PC-3 (cell line): ENCODE data around the gene MIAT. TPM values are rescaled to one million over a fixed set of nuclear protein-coding genes. Genes with fewer than 3 reads are reported as not detected.

Experiments
- ATAC-seq: fragments of 200-7000 bp; cut with Tn5 transposase; 2 replicates; pipeline ENCODE4 v1.9.1; 2020; ENCODE audit warnings: mild to moderate bottlenecking, moderate library complexity
- BruUV-seq: library from RNA; stranded (reverse); fragments of 400-500 nt; replicated peaks from 2 replicates; lab custom pipeline; 2021; lab: Mats Ljungman, UMichigan
- CTCF ChIA-PET: fragments of 300-600 bp; sonication (Branson Sonifier 250); formaldehyde crosslinking; loops from one replicate; lab custom pipeline; 2022; ENCODE audit warnings: antibody characterized with exemption; lab: Charles Lee
- POLR2A ChIA-PET: fragments of 300-600 bp; sonication (Branson Sonifier 250); formaldehyde crosslinking; loops from one replicate; lab custom pipeline; 2022; ENCODE audit warnings: antibody characterized with exemption; ENCODE audit not compliant: unreplicated experiment; lab: Charles Lee
- DNase-seq: peaks from one replicate; pipeline ENCODE4 v3.0.0-alpha.2; 2015
- H2AFZ ChIP-seq: fragments of 300-600 bp; sonication (generic); 2 replicates; pipeline ENCODE4 v1.6.0; 2016; ENCODE audit warnings: antibody characterized with exemption, low read length
- H3F3A ChIP-seq: fragments of 300-600 bp; sonication (generic); one replicate; pipeline ENCODE4 v1.6.0; 2017; ENCODE audit warnings: antibody characterized with exemption, low read length, control low read depth, mild to moderate bottlenecking; ENCODE audit not compliant: unreplicated experiment
- H3K27ac ChIP-seq: fragments of 300-600 bp; sonication (generic); 2 replicates; pipeline ENCODE4 v1.5.1; 2016; ENCODE audit warnings: mild to moderate bottlenecking, low read length
- H3K27me3 ChIP-seq: fragments of 300-600 bp; sonication (generic); 2 replicates; pipeline ENCODE4 v1.6.1; 2016; ENCODE audit warnings: low read length, mixed read lengths
- H3K36me3 ChIP-seq: fragments of 300-600 bp; sonication (generic); 2 replicates; pipeline ENCODE4 v1.6.1; 2016; ENCODE audit warnings: low read depth, mixed run types, low read length, mixed read lengths
- H3K4me1 ChIP-seq: fragments of 300-600 bp; sonication (generic); 2 replicates; pipeline ENCODE4 v1.5.1; 2016; ENCODE audit warnings: low read length; ENCODE audit not compliant: insufficient read depth
- H3K4me2 ChIP-seq: fragments of 300-600 bp; sonication (generic); 2 replicates; pipeline ENCODE4 v1.6.0; 2016; ENCODE audit warnings: low read length
- H3K4me3 ChIP-seq: fragments of 300-600 bp; sonication (generic); 2 replicates; pipeline ENCODE4 v1.5.1; 2016; ENCODE audit warnings: mild to moderate bottlenecking, low read length, mixed read lengths
- H3K79me2 ChIP-seq: fragments of 300-600 bp; sonication (generic); 2 replicates; pipeline ENCODE4 v1.6.1; 2017; ENCODE audit warnings: low read length, mixed read lengths
- H3K9ac ChIP-seq: fragments of 300-600 bp; sonication (generic); 2 replicates; pipeline ENCODE4 v1.6.0; 2016; ENCODE audit warnings: mild to moderate bottlenecking, low read length
- H3K9me2 ChIP-seq: fragments of 300-600 bp; sonication (generic); replicated peaks from 2 replicates; pipeline ENCODE4 v1.6.1; 2016; ENCODE audit warnings: mixed run types, low read length, mixed read lengths
- H3K9me3 ChIP-seq: fragments of 300-600 bp; sonication (generic); 2 replicates; pipeline ENCODE4 v1.6.1; 2016; ENCODE audit warnings: low read length, mixed read lengths
- H4K20me1 ChIP-seq: fragments of 300-600 bp; sonication (generic); 2 replicates; pipeline ENCODE4 v1.6.1; 2016; ENCODE audit warnings: low read length, mixed read lengths
- EZH2 ChIP-seq: fragments of 300-600 bp; sonication (generic); IDR thresholded peaks from one replicate; pipeline ENCODE4 v1.6.1; 2017; ENCODE audit warnings: antibody characterized with exemption, mild to moderate bottlenecking, low read length; ENCODE audit not compliant: unreplicated experiment
- EZH2phosphoT487 ChIP-seq: fragments of 300-600 bp; sonication (generic); IDR thresholded peaks from 2 replicates; pipeline ENCODE4 v1.6.1; 2018; ENCODE audit warnings: mild to moderate bottlenecking, antibody characterized with exemption, low read length, borderline replicate concordance
- intact Hi-C: fragments of 100-400 bp; cut with micrococcal nuclease; formaldehyde crosslinking; loops from 2 replicates; pipeline ENCODE4 v1.9.0; 2023
- total RNA-seq: library from RNA; depleted of rRNA; stranded (reverse); fragments of >200 nt; gene quantifications from 2 replicates; pipeline ENCODE4 v1.2.3, GENCODE V29; 2014
- TF ChIP-seq, protein P1 (sequence below): fragments of 300-600 bp; sonication (generic); conservative IDR thresholded peaks from 2 replicates; pipeline ENCODE4 v1.5.1; 2017; ENCODE audit warnings: antibody characterized with exemption, low read depth, mild to moderate bottlenecking, low read length

MIAT gene
- total RNA-seq, 1 experiment from 2014 or later = 0.15 TPM

DNA sequence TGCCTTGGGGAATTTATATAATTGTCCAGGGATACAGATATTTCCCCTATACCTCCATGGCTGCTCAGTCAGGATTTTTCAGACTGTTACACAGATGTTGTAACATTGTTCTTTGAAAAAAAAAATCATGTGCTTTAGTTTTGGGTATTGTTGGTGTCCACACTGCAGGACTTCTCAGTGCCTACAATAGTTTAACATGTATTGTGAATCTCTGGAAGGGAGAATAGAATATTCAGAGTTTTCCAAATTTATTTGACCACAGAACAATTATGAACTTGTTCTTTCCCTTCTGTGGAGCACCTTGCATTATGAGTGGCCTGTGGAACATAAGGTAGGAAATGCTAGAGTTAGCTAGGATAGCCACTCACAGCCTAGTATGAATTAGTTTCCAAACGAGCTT lies 21.1 kb upstream of the MIAT start:
- TF ChIP-seq, protein P1, sequence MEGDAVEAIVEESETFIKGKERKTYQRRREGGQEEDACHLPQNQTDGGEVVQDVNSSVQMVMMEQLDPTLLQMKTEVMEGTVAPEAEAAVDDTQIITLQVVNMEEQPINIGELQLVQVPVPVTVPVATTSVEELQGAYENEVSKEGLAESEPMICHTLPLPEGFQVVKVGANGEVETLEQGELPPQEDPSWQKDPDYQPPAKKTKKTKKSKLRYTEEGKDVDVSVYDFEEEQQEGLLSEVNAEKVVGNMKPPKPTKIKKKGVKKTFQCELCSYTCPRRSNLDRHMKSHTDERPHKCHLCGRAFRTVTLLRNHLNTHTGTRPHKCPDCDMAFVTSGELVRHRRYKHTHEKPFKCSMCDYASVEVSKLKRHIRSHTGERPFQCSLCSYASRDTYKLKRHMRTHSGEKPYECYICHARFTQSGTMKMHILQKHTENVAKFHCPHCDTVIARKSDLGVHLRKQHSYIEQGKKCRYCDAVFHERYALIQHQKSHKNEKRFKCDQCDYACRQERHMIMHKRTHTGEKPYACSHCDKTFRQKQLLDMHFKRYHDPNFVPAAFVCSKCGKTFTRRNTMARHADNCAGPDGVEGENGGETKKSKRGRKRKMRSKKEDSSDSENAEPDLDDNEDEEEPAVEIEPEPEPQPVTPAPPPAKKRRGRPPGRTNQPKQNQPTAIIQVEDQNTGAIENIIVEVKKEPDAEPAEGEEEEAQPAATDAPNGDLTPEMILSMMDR = no peak
- no peak for TF ChIP-seq EZH2
- TF ChIP-seq EZH2phosphoT487 = no peak
- Histone ChIP-seq H3K27ac (no peak overlapping the region), H3K27me3 (peaks cover 12% of the 10 kb centered on the region; the same call in 1 of the 2 replicates), H3K4me1 (no peaks in the 10 kb centered on the region), H4K20me1 (no peaks in the 10 kb centered on the region), H3K9ac (no peak overlapping the region), H3K79me2 (no peaks in the 10 kb centered on the region), H2AFZ (no peak overlapping the region), H3K4me3 (no peak overlapping the region), H3K36me3 (no peaks in the 10 kb centered on the region), H3F3A (no peaks in the 10 kb centered on the region), H3K9me3 (no peaks in the 10 kb centered on the region), H3K4me2 (no peak overlapping the region), H3K9me2 (no peaks in the 10 kb centered on the region)
- intact Hi-C loops = no loop called here
- ChIA-PET CTCF (no interaction called here), POLR2A (no interaction called here)
- DNase-seq = no peak
- no peak for ATAC-seq
- BruUV-seq = no TSS peak

DNA sequence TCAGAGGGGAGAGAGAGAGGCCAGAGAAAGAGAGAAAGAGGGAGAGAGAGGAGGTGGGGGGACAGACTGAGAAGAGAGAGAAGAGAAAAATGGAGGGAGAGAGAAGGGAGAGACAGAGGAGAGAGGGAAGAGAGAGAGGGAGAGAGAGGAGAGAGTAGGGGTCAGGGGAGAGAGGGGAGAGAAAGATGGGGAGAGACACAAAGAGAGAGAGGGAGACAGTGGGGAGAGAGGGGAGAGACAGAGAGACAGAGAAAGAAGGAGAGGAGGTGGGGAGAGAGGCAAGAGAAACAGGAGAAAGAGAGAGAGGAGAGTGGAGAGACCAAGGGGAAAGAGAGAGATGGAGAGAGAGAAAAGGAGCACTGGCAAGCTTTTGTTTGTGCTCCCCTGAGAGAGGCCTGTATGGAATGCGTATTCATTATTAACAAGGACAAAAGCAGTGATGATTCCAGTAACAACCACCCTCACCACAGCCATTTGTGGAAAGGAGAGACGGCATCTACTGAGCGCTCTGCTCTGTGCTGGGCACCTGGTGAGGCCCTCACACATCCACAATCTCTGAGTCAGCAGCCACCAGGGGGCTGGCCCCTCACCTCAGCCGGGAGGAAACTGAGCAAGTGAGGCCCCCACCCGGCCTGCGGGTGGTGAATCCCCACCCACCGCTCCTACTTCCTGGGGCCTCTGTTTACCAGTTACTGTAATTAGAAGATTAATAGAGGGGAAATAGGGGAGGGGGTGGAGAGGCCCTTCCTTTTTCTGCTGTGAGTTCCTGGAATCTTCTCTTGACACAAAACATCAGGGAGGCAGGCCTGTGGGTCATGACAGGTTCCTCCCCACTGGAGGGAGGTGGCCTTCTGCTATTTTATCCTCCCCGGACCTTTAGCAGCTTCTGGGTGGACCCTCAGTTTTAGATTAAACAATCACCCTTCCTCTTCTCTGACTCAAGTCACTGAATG lies 14.6 kb upstream of the MIAT start:
- Histone ChIP-seq H3K27me3 (peaks cover 23% of the 10 kb centered on the region), H3K79me2 (no peaks in the 10 kb centered on the region), H3K36me3 (no peaks in the 10 kb centered on the region), H2AFZ (no peak overlapping the region), H3F3A (no peaks in the 10 kb centered on the region), H3K27ac (no peak overlapping the region), H3K9me2 (no peaks in the 10 kb centered on the region), H3K9ac (no peak overlapping the region), H3K4me2 (no peak overlapping the region), H3K4me1 (0 out of 2 replicates have a peak, but pooled peaks cover 6% of the 10 kb centered on the region), H3K4me3 (no peak overlapping the region), H3K9me3 (no peaks in the 10 kb centered on the region), H4K20me1 (no peaks in the 10 kb centered on the region)
- no TSS peak for BruUV-seq
- POLR2A ChIA-PET = no interaction called here
- DNase-seq (no peak), ATAC-seq (no peak)
- no peak for TF ChIP-seq EZH2
- intact Hi-C loops = no loop called here
- CTCF ChIA-PET = no interaction called here

DNA sequence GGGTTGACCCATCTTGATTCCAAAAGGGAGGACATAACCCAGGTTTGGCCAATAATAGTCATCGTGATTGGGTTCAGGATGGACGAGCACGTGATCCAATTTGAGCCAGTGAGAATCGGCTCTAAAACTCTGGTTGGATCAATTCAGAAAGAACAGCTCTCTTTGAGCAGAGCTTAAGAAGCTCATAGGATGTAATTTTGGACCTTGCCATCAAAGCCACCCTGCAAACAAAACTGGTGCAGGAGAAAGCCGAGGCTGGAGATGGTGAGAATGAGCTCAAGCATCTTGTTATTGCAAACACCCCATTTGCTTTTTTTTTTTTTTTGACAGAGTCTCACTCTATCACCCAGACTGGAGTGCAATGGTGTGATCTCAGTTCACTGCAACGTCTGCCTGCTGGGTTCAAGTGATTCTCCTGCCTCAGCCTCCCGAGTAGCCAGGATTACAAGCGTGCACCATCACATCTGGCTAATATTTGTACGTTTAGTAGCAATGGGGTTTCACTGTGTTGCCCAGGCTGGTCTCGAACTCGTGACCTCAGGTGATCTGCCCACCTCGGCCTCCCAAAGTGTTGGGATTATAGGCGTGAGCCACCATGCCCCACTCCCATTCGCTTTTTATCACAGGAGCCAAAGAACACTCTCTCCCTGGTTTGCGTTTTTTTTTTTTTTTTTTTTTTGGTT lies 13.8 kb upstream of the MIAT start:
- Histone ChIP-seq H2AFZ (no peak overlapping the region), H3K4me2 (no peak overlapping the region), H3K79me2 (no peaks in the 10 kb centered on the region), H4K20me1 (no peaks in the 10 kb centered on the region), H3K9me3 (no peaks in the 10 kb centered on the region), H3F3A (no peaks in the 10 kb centered on the region), H3K4me1 (0 out of 2 replicates have a peak, but pooled peaks cover 6% of the 10 kb centered on the region), H3K36me3 (no peaks in the 10 kb centered on the region), H3K27me3 (peaks cover 29% of the 10 kb centered on the region), H3K9ac (no peak overlapping the region), H3K9me2 (no peaks in the 10 kb centered on the region), H3K4me3 (no peak overlapping the region), H3K27ac (no peak overlapping the region)
- CTCF ChIA-PET = no interaction called here
- POLR2A ChIA-PET = no interaction called here
- no TSS peak for BruUV-seq
- TF ChIP-seq EZH2phosphoT487 = no peak
- TF ChIP-seq, protein P1 = no peak
- TF ChIP-seq EZH2 = no peak
- DNase-seq (no peak), ATAC-seq (no peak)
- intact Hi-C loops = no loop called here
